ENCODE measurements around the gene COL23A1.

DNA sequence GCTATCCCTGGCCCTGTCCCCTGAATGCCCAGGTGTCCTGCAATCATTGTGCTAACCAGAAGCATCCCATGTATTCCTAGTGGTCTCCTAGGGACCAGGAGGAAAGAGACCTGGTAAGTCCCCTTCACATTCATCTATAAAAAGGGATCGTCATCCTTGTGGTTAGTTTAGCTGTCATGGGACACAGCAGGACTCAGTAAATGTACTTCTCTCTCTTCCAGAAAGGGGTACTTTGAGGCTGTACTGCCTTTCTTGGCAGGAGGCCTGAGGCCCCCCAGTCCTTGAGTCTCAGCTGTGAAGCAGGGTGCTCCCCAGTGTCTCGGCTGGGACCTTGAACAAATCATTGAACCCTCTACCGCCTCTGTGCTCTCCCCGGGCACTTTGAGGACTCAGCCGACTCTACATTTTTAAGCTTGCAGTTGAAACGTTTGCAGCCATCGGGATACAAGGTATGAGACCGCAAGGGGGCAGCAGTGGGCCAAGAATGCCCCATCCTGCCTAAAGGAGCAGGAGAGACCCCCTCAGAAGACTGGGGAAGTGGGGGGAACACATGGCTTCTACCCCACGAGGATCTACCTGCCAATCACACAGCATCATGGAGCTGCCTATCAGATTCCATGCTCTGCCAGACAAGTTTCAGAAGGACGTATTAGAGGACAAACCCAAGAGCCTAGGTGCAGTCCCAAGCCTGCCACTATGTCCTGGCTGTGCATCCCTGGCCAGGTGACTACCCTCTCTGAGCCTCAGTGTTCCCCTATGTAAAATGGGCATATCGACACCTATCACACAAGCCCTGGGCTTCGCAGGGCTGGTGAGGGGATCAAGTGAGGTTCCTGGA is 355.2 kb downstream of the COL23A1 start:
- TF ChIP-seq POLR2A (IDR thresholded peaks at IDR 0.05; ENCODE audit: low read length) (no peak), CTCF (IDR thresholded peaks at IDR 0.05) (peak; percentile 65), ELK1 (IDR thresholded peaks at IDR 0.05; ENCODE audit: low read depth, low read length) (no peak), MAFK (IDR thresholded peaks at IDR 0.05; ENCODE audit: partially characterized antibody) (no peak), REST (IDR thresholded peaks at IDR 0.05) (no peak)

All from A549 (cell line).